H1 (cell line): ENCODE results near the gene SPEF1. TPM values are rescaled to one million over a fixed set of nuclear protein-coding genes. Genes with fewer than 3 reads are reported as not detected.

Experiments
- ATF2 ChIP-seq: IDR thresholded peaks from 2 replicates; pipeline ENCODE4 v1.6.1; 2012; ENCODE audit warnings: low read length, inconsistent platforms
- CHD7 ChIP-seq: fragments of 300-600 bp; sonication (generic); IDR thresholded peaks from 2 replicates; pipeline ENCODE4 v1.7.1; 2012; ENCODE audit warnings: low read length, moderate library complexity, mild to moderate bottlenecking, inconsistent platforms; ENCODE audit not compliant: insufficient replicate concordance
- MAFK ChIP-seq: IDR thresholded peaks from 2 replicates; pipeline ENCODE4 v1.6.1; 2012; ENCODE audit warnings: low read depth, mild to moderate bottlenecking, improper control_type of control experiment, low read length
- SIN3A ChIP-seq, 2 experiments: IDR thresholded peaks in 1 of 2; conservative IDR thresholded peaks in 1 of 2; 2 replicates each; pipeline ENCODE4 v1.6.1; 2011 to 2012; ENCODE audit warnings: low read length in 2 of 2, improper control_type of control experiment in 1 of 2, low read depth in 1 of 2, mild to moderate bottlenecking in 1 of 2
- TBP ChIP-seq: IDR thresholded peaks from 2 replicates; pipeline ENCODE4 v1.6.1; 2011; ENCODE audit warnings: low read depth, low read length, improper control_type of control experiment
- USF2 ChIP-seq: IDR thresholded peaks from 2 replicates; pipeline ENCODE4 v1.6.1; 2011; ENCODE audit warnings: low read length, improper control_type of control experiment
- polyA plus RNA-seq, 7 experiments: library from polyadenylated mRNA; depleted of rRNA in 3 of 7; stranded (reverse) in 5 of 7; unstranded in 2 of 7; fragments of >200 nt in 5 of 7; fragments of 200-250 nt in 2 of 7; gene quantifications; 1 replicate in 5 of 7; 2 replicates in 1 of 7; 4 replicates in 1 of 7; pipeline versions ENCODE4 v1.2.1 to v1.2.3, GENCODE V29; 2011 to 2013; ENCODE audit warnings: missing spikeins in 2 of 7, mixed read lengths in 2 of 7
- total RNA-seq: library from RNA; stranded (reverse); fragmentation: NEBNext Ultra II Directional; extraction: Animal tissue kit (Norgen Biotek cat#: 25700); gene quantifications from 2 replicates; pipeline ENCODE4 v1.2.1, GENCODE V29; 2021

SPEF1 gene
- total and polyA plus RNA-seq, 2 of the 8 experiments (the other 6 are each of a cell fraction or from before 2014, with no cell fraction given), result 0.51 to 0.71 TPM

- no peak for TF ChIP-seq CHD7
- TF ChIP-seq MAFK, result no peak
- TF ChIP-seq TBP, result no peak
- TF ChIP-seq ATF2, result no peak
- TF ChIP-seq SIN3A (conservative IDR thresholded peaks at IDR 0.05 in 1 of 2, IDR thresholded peaks at IDR 0.05 in 1 of 2; ENCODE audit: low read depth in 1 of 2, low read length in 2 of 2), result no peak
- no peak for TF ChIP-seq USF2
Measured at GRCh38 chr20:3785240-3786125, 4.2 kb upstream of the SPEF1 start (continued).
